GM19463 (cell line): Measurements from ENCODE around the gene HBEGF.

ENCODE experiments used
- ATAC-seq: cut with Tn5 transposase; IDR thresholded peaks from one replicate; pipeline ENCODE4 v1.9.1; 2021; ENCODE audit warnings: mild to moderate bottlenecking, moderate library complexity; ENCODE audit not compliant: unreplicated experiment

The HBEGF gene

DNA sequence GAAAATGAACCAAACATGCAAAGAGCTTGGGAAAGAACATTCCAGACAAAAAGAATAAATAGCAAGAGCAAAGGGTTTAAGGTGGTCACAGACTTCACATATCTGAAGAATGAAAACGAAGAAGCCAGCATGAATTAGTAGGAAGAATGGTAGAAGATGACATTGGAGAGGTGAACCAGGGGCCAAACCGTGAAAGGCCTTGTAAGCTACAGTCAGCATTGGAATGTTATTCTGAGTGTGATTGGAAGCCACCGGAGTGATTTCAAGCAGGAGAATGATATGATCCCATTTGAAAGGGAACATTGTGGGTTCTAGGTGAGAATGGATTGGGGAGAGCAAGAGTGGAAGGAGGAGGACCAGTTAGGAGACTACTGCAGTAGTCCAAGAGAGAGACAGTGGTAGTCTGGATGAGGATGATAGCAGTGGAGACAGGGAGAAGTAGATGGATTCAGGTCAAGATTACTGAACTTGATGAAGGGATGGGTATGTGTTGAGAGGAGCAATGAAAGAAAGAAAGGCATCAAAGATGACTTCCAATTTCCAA, 36.6 kb downstream of the HBEGF start:
- ATAC-seq = no peak

- ATAC-seq = no peak
Measured at GRCh38 chr5:140305471-140305870, 40.9 kb downstream of the HBEGF start.

GRCh38 chr5:140303966-140304365, 42.4 kb downstream of the HBEGF start:
- ATAC-seq = no peak

GRCh38 chr5:140302786-140303639, 43.4 kb downstream of the HBEGF start, which contains the start of gene PFDN1:
PFDN1 (minus strand) TSS chr5:140303101; CDS start chr5:140303073, 28 bp downstream.
- peak; percentile 98 for ATAC-seq

DNA sequence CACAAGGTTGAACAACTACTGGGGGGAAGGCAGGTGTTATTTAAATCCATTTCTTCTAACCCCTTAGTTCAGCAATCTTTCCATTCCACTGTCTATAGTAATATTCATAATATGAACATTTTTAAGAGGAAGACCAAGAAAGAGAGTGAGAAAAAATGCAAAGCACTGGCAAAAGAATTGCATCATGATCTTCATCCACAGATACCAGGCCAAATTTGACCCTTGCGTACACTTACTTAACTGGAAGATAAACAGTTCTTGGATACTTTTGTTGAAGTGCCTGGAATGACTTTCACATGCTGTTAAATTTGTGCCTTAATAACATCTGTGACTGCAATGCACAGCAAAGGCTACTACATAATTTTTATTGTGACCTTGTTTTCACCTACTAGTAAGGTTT, 45.3 kb downstream of the HBEGF start:
- ATAC-seq = no peak

DNA sequence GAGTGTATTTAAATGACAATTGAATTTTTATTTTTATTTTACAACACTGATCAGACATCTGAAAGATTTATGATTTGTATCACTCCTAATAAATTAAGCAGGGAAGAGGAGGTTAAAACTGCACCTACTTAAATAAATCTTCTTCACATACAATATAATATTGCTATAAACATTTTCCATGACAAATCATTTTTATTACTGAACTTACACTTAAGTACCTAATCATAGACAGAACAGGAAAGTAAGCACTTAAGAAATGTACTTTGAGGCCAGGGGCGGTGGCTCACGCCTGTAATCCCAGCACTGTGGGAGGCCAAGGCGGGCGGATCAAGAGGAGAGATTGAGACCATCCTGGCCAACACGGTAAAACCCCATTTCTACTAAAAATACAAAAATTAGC, 47.3 kb downstream of the HBEGF start:
- ATAC-seq = no peak

DNA sequence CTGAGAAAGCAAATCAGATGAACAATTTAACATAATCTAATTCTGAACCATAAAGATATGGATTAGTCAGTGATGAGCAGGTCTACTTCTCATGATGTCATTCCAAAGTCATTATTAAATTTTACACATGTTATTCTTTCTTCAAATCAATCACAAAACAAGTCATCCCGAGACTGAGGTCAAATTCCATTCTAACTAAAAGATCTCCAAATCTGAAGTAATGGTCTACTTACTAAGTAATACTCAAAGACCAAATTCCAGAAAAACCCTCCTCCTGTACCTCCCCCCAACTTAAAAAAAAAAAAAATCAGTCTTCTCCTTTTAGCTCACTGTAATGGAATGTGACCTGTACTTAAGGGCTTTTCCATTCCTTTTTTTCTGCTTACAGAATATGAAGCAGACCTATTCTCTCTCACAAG, 48.2 kb downstream of the HBEGF start:
- no peak for ATAC-seq

GRCh38 chr5:140297283-140297682, 49.1 kb downstream of the HBEGF start:
- ATAC-seq = no peak

GRCh38 chr5:140296289-140296688, 50.1 kb downstream of the HBEGF start:
- ATAC-seq = no peak

DNA sequence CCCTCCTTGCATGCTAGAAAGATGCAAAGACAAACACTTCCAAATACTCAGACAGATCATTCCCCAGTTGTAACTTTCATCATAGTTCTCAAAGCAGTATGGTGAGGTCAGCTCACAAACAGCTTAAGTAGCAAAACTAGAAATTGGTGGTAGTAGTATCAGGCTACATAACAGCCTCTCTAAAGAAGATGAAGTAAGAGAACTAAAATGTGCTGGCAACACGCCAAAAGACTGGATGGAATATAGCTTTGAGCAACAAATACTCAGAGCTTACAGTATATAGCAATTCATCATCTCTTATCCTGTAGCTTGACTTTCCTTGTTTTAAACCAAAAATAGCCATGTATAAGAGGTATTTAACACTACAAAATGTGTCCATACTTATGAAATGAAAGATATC, 51.0 kb downstream of the HBEGF start:
- no peak for ATAC-seq

DNA sequence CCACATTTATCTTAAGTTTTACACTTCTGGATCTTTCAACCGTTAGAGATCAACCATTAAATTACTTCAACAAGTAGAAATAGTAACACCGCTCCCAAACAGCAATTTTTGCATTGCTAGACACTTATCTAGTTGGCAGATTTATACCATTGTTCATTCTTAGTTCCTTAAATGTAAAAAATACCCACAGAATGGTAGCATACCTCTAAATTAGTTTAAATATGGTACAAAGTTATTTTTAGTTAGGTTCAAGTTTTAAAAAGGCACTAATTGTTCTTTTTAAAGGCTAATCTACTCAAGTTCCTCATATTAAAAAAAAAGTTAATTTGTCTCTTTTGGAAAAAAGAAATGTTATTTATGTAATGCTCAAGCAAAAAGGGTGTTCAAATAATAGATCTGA, 51.6 kb downstream of the HBEGF start:
- ATAC-seq = no peak

DNA sequence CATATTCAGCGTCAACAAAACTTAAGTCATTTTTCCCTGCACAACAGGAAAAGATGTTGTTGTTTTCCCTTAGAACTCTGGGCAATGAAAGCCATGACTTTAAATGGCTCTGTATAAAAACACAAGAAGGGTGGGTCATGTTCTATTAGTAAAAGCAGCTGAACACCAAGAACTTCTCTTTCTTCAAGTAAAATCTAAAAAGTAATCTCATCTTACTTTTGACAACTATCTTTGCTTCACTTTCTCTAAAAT, 52.6 kb downstream of the HBEGF start:
- no peak for ATAC-seq

- no peak for ATAC-seq
Measured at GRCh38 chr5:140293091-140293848, 53.1 kb downstream of the HBEGF start.

DNA sequence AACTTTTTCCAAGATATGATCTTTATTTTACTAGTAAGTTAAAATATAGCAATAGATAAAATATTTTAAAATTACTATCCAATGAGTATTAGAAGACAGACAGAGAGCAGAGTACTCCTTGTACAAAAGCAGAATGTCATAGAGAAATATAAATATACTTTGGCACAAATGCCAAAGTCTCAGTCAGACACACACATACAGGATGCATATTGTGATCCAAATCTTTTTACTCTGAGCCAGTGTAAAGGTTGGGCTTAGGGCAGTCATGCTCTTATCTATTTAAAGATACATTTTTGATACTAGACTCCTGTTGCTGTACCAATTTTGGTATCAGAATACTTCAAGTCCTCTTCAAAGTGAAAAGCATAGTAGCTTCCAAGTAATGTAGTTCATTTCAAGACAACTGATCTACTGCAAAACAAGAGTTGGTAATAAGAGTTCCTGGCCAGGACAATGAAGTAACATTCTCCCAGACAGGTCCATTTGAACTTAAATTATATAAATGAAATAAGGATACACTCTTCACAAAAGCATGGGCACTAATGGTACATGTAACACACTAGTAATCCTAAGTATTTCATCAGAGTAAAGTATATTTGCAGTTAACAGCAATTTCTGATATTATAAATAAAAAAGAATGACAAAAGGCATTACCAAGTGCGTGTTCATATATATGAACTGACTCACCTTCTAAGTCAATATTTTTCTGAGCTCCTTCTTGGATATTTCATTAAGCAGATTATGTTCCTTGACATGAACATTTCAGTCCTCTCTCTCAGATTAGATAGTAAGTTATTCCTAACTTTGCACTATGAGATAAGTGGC, 54.0 kb downstream of the HBEGF start:
- ATAC-seq = no peak

DNA sequence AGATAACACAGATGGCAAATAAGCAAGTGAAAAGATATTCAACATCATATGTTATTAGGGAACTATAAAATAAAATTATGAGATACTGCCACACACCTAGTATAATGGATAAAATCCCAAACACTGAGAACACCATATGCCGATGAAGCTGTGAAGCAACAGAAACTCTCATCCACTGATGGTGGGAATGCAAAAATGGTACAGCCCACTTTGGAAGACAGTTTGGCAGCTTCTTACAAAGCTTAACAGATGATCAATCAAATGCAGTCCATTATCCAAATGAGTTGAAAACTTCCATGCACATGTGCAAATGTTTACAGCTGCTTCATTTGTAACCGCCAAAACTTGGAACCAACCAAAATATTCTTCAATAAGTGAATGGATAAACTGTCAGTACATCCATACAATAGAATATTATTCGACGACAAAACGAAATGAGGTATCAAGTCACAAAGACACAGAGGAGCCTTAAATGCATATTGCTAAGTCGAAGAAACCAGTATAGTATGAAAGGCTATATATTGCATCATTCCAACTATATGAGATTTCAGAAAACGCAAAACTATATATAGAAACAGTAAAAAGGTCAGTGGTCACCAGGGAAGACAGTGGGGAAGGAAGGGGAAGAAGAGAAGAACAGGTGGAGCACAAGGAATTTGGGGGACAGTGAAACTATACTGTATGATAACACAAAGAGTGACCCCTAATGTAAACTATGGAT, 58.4 kb downstream of the HBEGF start:
- ATAC-seq = no peak

DNA sequence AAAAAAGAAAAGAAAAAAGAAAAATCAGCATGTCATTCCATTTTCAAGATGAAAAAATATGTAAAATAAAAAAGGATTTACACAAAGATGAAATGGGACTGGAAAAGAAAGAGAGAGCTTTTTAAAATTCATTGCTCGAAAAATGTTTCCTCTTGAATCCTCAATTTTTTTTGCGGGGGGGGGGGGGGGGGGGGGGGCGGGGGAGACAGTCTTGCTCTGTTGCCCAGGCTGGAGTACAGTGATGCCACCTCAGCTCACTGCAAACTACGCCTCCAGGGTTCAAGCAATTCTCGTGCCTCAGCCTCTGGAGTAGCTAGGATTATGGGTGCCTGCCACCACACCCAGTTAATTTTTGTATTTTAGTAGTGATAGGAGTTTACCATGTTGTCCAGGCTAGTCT, 60.0 kb downstream of the HBEGF start:
- ATAC-seq = no peak

GRCh38 chr5:140284013-140284412, 62.4 kb downstream of the HBEGF start:
- ATAC-seq = no peak
